Activated CD8-positive, alpha-beta T cell treated with anti-CD3 and anti-CD28 coated beads for 36 hours (primary cell): Measurements from ENCODE around the gene GRID2. TPM values are rescaled to one million over a fixed set of nuclear protein-coding genes. Genes with fewer than 3 reads are reported as not detected.
"Not testable (repeated sequence)": the region's sequence is repeated elsewhere in the genome, so short reads cannot be mapped to it uniquely, and the experiment has no call there.

Experiments used
- ATAC-seq: fragments of 200-7000 bp; cut with Tn5 transposase; one replicate; pipeline ENCODE4 v1.10.0; 2021; ENCODE audit warnings: mild to moderate bottlenecking, moderate library complexity
- CTCF ChIA-PET: fragments of 350-600 bp; sonication (Branson Sonifier 250); formaldehyde crosslinking; loops from one replicate; lab custom pipeline; 2021; ENCODE audit warnings: antibody characterized with exemption; lab: Charles Lee
- POLR2A ChIA-PET: fragments of 350-600 bp; sonication (Branson Sonifier 250); formaldehyde crosslinking; loops from one replicate; lab custom pipeline; 2021; ENCODE audit warnings: antibody characterized with exemption; lab: Charles Lee
- DNase-seq: peaks from one replicate; pipeline ENCODE4 v3.0.0-alpha.2; 2020
- H3K27ac Mint-ChIP-seq: one replicate; pipeline ENCODE4 v1.8.0; 2021; ENCODE audit warnings: mild to moderate bottlenecking, mixed read lengths
- H3K27me3 Mint-ChIP-seq: one replicate; pipeline ENCODE4 v1.8.0; 2021; ENCODE audit warnings: mixed read lengths
- H3K36me3 Mint-ChIP-seq: one replicate; pipeline ENCODE4 v1.8.0; 2021; ENCODE audit warnings: low read depth, mixed read lengths
- H3K4me1 Mint-ChIP-seq: one replicate; pipeline ENCODE4 v1.8.0; 2021; ENCODE audit warnings: low read depth, mixed read lengths
- H3K4me3 Mint-ChIP-seq: one replicate; pipeline ENCODE4 v1.8.0; 2021; ENCODE audit warnings: mild to moderate bottlenecking, moderate library complexity, mixed read lengths
- H3K9me3 Mint-ChIP-seq: one replicate; pipeline ENCODE4 v1.8.0; 2021; ENCODE audit warnings: mixed read lengths
- CTCF ChIP-seq: fragments of 200-600 bp; IDR thresholded peaks from one replicate; pipeline ENCODE4 v1.8.0; 2022; ENCODE audit warnings: antibody characterized with exemption, mild to moderate bottlenecking
- intact Hi-C: fragments of 100-400 bp; cut with micrococcal nuclease; formaldehyde crosslinking; loops from one replicate; pipeline ENCODE4 v1.10.0; 2022
- total RNA-seq, 2 experiments: library from RNA; stranded (reverse); gene quantifications; one replicate each; pipeline ENCODE4 v1.2.3, GENCODE V29; 2021

The GRID2 gene
- total RNA-seq, 2 experiments from 2014 or later, result not detected

- POLR2A ChIA-PET, result no interaction called here
- no peak for DNase-seq
- H3K36me3 Mint-ChIP-seq, result no peaks in the 10 kb centered on the region
- H3K27ac Mint-ChIP-seq, result no peak overlapping the region
- no peaks in the 10 kb centered on the region for H3K4me1 Mint-ChIP-seq
- TF ChIP-seq CTCF, result no peak
- no peak overlapping the region for H3K4me3 Mint-ChIP-seq
- no peaks in the 10 kb centered on the region for H3K27me3 Mint-ChIP-seq
- CTCF ChIA-PET, result no interaction called here
- intact Hi-C loops, result no loop called here
- peaks cover 1% of the 10 kb centered on the region for H3K9me3 Mint-ChIP-seq
- ATAC-seq, result no peak
Measured at GRCh38 chr4:93267747-93268146, 964.0 kb downstream of the GRID2 start.

- Mint-ChIP-seq H3K9me3 (no peaks in the 10 kb centered on the region), H3K4me3 (no peak overlapping the region), H3K27me3 (no peaks in the 10 kb centered on the region), H3K36me3 (no peaks in the 10 kb centered on the region), H3K4me1 (no peaks in the 10 kb centered on the region), H3K27ac (no peak overlapping the region)
- CTCF ChIA-PET, result no interaction called here
- intact Hi-C loops, result no loop called here
- TF ChIP-seq CTCF, result no peak
- DNase-seq (no peak), ATAC-seq (no peak)
- POLR2A ChIA-PET, result no interaction called here
Measured at GRCh38 chr4:93285346-93285745, 981.6 kb downstream of the GRID2 start.

GRCh38 chr4:93289241-93289640 lies 985.5 kb downstream of the GRID2 start:
- Mint-ChIP-seq H3K27me3 (no peaks in the 10 kb centered on the region), H3K4me1 (no peaks in the 10 kb centered on the region), H3K9me3 (peaks cover 2% of the 10 kb centered on the region), H3K36me3 (no peaks in the 10 kb centered on the region), H3K27ac (no peak overlapping the region), H3K4me3 (no peak overlapping the region)
- TF ChIP-seq CTCF, result no peak
- intact Hi-C loops, result no loop called here
- CTCF ChIA-PET, result no interaction called here
- no peak for ATAC-seq
- no peak for DNase-seq
- POLR2A ChIA-PET, result no interaction called here

GRCh38 chr4:93289831-93290230 lies 986.1 kb downstream of the GRID2 start:
- H3K4me1 Mint-ChIP-seq, result no peaks in the 10 kb centered on the region
- H3K9me3 Mint-ChIP-seq, result peaks cover 2% of the 10 kb centered on the region
- ChIA-PET CTCF (no interaction called here), POLR2A (interaction anchor here (0.6 kb wide), 1 partner anchor 84 kb away, joined by 3 read pairs; no protein-coding TSS in a partner anchor)
- ATAC-seq (no peak), DNase-seq (no peak)
- H3K4me3 Mint-ChIP-seq, result no peak overlapping the region
- intact Hi-C loops, result no loop called here
- no peaks in the 10 kb centered on the region for H3K27me3 Mint-ChIP-seq
- no peak for TF ChIP-seq CTCF
- H3K36me3 Mint-ChIP-seq, result no peaks in the 10 kb centered on the region
- H3K27ac Mint-ChIP-seq, result no peak overlapping the region

GRCh38 chr4:93299118-93299517 lies 995.4 kb downstream of the GRID2 start:
- Mint-ChIP-seq H3K27ac (no peak overlapping the region), H3K4me3 (no peak overlapping the region), H3K4me1 (no peaks in the 10 kb centered on the region), H3K27me3 (no peaks in the 10 kb centered on the region), H3K9me3 (no peaks in the 10 kb centered on the region), H3K36me3 (no peaks in the 10 kb centered on the region)
- CTCF ChIA-PET, result no interaction called here
- intact Hi-C loops, result no loop called here
- ATAC-seq (no peak), DNase-seq (no peak)
- TF ChIP-seq CTCF, result no peak
- POLR2A ChIA-PET, result no interaction called here

GRCh38 chr4:93300780-93301555 lies 997.2 kb downstream of the GRID2 start:
- H3K4me3 Mint-ChIP-seq, H3K27ac Mint-ChIP-seq, DNase-seq, intact Hi-C loops, POLR2A ChIA-PET, ATAC-seq, H3K9me3 Mint-ChIP-seq, H3K4me1 Mint-ChIP-seq, H3K27me3 Mint-ChIP-seq, CTCF ChIA-PET, H3K36me3 Mint-ChIP-seq: not testable (repeated sequence)
